ENCODE results near the gene SEC16A.

Gene SEC16A

DNA sequence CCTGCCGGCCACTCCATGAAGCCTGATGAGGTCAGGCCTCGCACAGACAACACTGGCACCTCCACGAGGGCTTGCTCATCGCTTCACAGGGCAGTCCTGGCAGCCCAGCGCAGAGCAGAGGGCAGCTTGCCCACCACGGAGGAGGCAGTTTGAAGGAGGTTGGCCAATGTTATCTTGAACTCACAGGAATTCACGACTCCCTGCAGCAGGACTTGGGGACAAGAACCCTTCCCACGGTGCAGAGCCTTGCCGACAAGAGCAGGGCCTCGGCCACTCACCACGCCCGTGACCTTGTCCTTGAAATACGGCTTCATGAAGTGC, 87.9 kb downstream of the SEC16A start:
- no peak for DNase-seq

DNA sequence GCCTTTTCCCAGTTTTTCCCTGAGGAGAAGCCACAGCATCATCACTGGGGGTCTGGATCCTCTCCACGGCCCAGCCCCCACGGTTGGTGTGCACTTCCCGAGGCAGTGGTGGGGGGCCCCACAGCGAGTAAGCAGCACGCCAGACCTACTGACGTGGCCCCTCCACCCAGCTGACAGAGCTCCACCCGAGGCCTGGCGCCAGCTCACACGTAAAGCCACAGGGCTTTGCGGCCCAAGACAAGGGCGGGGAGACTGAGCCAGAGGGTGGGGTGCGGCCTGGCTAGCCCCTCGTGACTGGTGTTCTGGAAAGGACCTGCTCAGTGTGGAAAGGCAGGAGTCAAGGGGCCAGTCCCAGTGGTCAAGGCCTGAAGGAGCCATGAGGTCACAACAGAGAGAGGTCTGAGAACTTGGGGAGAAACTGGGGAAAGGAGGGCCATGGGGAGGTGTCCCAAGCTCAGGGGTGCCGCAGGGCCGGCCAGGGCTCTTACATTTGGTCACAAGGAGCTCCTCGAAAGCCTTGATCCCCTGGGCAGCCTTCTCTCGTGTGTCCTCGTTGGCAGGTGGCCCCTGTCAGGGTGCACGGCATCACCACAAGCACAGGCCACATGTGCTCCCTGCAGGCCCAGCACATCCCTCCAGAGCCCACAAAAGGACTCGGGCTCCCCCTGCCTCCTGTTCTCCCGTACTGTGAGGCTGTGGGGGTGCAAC, 88.4 kb downstream of the SEC16A start:
- DNase-seq, result no peak

DNA sequence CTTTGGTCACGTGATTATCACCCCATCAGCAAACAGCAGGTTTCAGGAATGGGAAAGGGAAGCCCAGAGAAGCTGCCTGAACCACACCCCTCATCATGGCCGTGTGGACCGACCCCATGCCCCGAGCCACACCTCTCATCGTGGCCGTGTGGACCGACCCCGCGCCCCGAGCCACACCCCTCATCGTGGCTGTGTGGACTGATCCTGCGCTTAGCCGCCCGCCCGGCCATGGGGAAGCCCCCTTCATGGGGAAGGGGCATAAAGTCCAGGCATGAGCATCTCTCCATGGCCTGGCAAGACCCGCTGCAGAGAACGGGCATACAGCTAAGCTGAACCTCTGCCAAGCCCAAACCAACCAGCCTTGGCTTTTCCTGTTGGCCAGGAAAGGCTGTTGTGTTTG, 89.3 kb downstream of the SEC16A start:
- DNase-seq, result no peak

DNA sequence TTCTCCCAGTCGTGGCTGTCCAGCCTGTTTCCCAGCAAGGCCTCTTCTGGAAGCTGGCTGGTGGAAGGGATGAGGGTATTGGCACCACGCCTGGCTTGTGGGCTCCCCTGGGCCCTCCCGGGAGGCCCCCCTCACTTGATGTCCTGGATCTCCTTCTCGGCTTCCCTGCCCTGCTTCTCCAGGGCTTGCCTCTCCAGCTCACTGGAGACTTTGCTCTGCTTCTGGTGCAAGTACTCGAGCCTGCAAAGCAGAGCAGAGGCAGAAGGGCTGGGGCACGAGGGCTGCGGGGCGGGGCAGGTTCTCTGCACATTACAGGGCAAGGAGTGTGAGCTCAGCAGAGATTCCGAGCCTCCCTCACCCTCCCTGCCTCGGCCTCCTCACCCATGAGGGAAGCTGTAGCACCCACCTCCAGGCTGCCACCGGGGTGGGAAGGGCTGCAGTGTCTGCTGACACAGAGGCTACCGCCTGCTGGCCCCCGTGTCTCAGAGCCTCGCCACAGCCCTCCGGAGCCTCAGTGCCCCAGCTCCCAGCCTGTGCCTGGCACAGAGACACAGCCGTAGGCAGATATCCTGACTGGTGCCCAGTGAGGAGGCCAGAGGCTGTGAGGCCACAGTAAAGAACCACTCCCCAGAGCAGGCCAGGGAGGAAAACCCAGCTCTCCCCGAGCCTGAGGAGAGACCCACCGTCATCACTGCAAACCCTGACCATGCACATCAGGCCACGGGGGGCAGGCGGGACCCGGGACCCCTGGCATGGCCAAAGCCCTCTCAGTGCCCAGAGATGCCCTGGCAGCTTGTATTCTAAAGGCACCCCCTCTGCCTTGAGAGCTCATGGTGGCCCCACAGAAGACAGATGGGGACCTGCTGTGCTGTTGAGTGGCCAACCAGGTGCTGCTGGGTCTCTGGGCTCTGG, 90.0 kb downstream of the SEC16A start:
- DNase-seq, result no peak

DNA sequence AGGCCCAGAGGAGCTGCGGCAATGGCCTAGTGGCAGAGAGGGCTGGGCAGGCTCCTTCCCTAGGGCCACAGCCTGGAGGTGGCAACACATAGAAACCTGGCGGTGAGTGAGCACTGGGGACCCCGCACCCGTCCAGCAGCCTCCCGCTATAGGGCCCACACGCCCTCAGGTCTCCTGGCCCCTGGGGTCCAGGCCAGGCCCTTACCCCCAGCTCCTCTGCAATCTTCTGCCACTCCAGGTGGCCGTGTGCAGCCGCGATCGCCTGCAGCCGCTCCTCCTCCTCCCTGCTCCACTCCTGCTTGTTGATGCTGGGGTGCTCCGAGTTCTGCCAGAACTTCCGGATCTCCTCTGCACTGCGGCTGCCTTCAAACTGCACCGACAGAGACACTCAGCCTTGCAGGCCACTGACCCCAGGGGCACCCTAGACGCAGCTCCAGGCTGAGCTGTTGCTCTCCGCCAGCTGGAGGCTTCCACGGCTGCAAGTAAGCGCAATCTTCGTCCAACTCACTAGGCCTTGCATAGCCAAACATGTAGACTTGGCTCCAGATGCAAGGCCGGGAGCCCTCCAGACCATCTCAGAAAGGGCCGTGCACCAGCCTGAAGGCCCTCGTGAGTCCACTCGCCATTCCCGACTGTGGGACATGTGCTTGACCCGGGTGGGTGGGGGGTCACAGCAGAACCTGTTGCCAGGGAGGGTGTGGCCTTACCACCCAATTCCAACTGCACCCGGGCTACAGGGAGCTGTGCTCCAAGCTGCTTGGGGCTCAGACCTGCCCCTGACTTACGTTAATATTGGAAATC, 90.9 kb downstream of the SEC16A start:
- no peak for DNase-seq

Measured in GF-D8 (cell line).